GM19463 (cell line): ENCODE measurements around the gene TCF7.

Experiments
- ATAC-seq: cut with Tn5 transposase; IDR thresholded peaks from one replicate; pipeline ENCODE4 v1.9.1; 2021; ENCODE audit warnings: mild to moderate bottlenecking, moderate library complexity; ENCODE audit not compliant: unreplicated experiment

TCF7 gene

GRCh38 chr5:134113902-134114875 lies at the start of gene TCF7:
TSS of gene TCF7 (plus strand) at chr5:134114681. CDS start at chr5:134114907, 226 bp downstream.
- ATAC-seq: peak; percentile 78

- ATAC-seq: no peak
Observed at GRCh38 chr5:134069553-134069952, 44.9 kb upstream of the TCF7 start.

- ATAC-seq: peak; percentile 63
Observed at GRCh38 chr5:134070725-134071613, 43.5 kb upstream of the TCF7 start.

- ATAC-seq: no peak
Observed at GRCh38 chr5:134071614-134072207, 42.8 kb upstream of the TCF7 start.

GRCh38 chr5:134072471-134073210 lies 41.8 kb upstream of the TCF7 start:
- no peak for ATAC-seq

GRCh38 chr5:134073404-134073803 lies 41.1 kb upstream of the TCF7 start:
- no peak for ATAC-seq

GRCh38 chr5:134075102-134075501 lies 39.4 kb upstream of the TCF7 start:
- no peak for ATAC-seq

GRCh38 chr5:134077926-134078580 lies 36.4 kb upstream of the TCF7 start:
- ATAC-seq: no peak

- no peak for ATAC-seq
Observed at GRCh38 chr5:134079748-134080581, 34.5 kb upstream of the TCF7 start.

GRCh38 chr5:134082264-134082992 lies 32.1 kb upstream of the TCF7 start:
- ATAC-seq: no peak

- no peak for ATAC-seq
Observed at GRCh38 chr5:134083517-134083916, 31.0 kb upstream of the TCF7 start.

- ATAC-seq: no peak
Observed at GRCh38 chr5:134084022-134084565, 30.4 kb upstream of the TCF7 start.

- ATAC-seq: no peak
Observed at GRCh38 chr5:134084570-134084969, 29.9 kb upstream of the TCF7 start.

GRCh38 chr5:134085411-134085810 lies 29.1 kb upstream of the TCF7 start:
- no peak for ATAC-seq

GRCh38 chr5:134086225-134086942 lies 28.1 kb upstream of the TCF7 start:
- no peak for ATAC-seq

GRCh38 chr5:134086943-134087305 lies 27.6 kb upstream of the TCF7 start:
- ATAC-seq: no peak

- ATAC-seq: no peak
Observed at GRCh38 chr5:134088291-134088690, 26.2 kb upstream of the TCF7 start.
